Sigmoid colon (tissue), 7 donors: Measurements from ENCODE around the gene CNTD1. TPM values are rescaled to one million over a fixed set of nuclear protein-coding genes. Genes with fewer than 3 reads are reported as not detected.
"Not testable (repeated sequence)": the region's sequence is repeated elsewhere in the genome, so short reads cannot be mapped to it uniquely, and the experiment has no call there.

Source experiments
- DNase-seq: peaks from one replicate; pipeline ENCODE4 v3.0.0-alpha.2; 2019
- H3K27ac ChIP-seq, 4 donors: fragments of 200-600 bp; sonication (generic); one replicate each; pipeline ENCODE4 v1.5.1; 2016 to 2019; ENCODE audit warnings: mild to moderate bottlenecking in 1 of 4
- H3K27me3 ChIP-seq, 3 donors: fragments of 200-600 bp; sonication (generic); one replicate each; pipeline ENCODE4 v1.5.1; 2019; ENCODE audit warnings: mild to moderate bottlenecking in 1 of 3
- H3K36me3 ChIP-seq, 4 donors: fragments of 200-600 bp; sonication (generic); one replicate each; pipeline ENCODE4 v1.5.1; 2016 to 2019
- H3K4me1 ChIP-seq, 4 donors: fragments of 200-600 bp; sonication (generic); one replicate each; pipeline ENCODE4 v1.5.1; 2017 to 2019
- H3K4me3 ChIP-seq, 4 donors: fragments of 200-600 bp; sonication (generic); one replicate each; pipeline ENCODE4 v1.5.1; 2017 to 2019; ENCODE audit warnings: mild to moderate bottlenecking in 2 of 4, moderate library complexity in 1 of 4
- H3K9me3 ChIP-seq, 4 donors: fragments of 200-600 bp in 3 of 4; sonication (generic) in 3 of 4; one replicate each; pipeline versions ENCODE4 v1.5.1 to v1.6.1; 2013 to 2019
- CTCF ChIP-seq, 4 experiments: fragments of 450-650 bp in 3 of 4; fragments of 200-600 bp in 1 of 4; IDR thresholded peaks; one replicate each; pipeline ENCODE4 v1.5.1; 2016 to 2019; ENCODE audit warnings: antibody characterized with exemption in 4 of 4, mild to moderate bottlenecking in 3 of 4, moderate library complexity in 2 of 4
- EP300 ChIP-seq, 4 donors: sonication (generic); formaldehyde crosslinking; IDR thresholded peaks; one replicate each; pipeline ENCODE4 v1.6.1; 2017; ENCODE audit warnings: antibody characterized with exemption in 4 of 4
- POLR2A ChIP-seq, 2 donors: fragments of 450-650 bp; IDR thresholded peaks; one replicate each; pipeline ENCODE4 v1.6.1; 2016; ENCODE audit warnings: antibody characterized with exemption in 2 of 2, mild to moderate bottlenecking in 2 of 2, moderate library complexity in 2 of 2
- POLR2AphosphoS5 ChIP-seq, 4 donors: sonication (generic); formaldehyde crosslinking; IDR thresholded peaks; one replicate each; pipeline ENCODE4 v1.6.1; 2017; ENCODE audit warnings: antibody characterized with exemption in 4 of 4
- WGBS, 2 donors: extraction: QIAGEN DNeasy Blood & Tissue Kit; methylation state at CpG; one replicate each; pipeline ENCODE4 v1.1.7; 2013; 5-methylcytosine and 5-hydroxymethylcytosine counted together
- intact Hi-C: fragments of 100-400 bp; cut with DNase I; formaldehyde crosslinking; loops from one replicate; pipeline ENCODE4 v1.15.1; 2023
- polyA plus RNA-seq, 3 donors: library from polyadenylated mRNA; stranded (reverse); fragments of 200-250 nt; gene quantifications; one replicate each; pipeline ENCODE4 v1.2.3, GENCODE V29; 2013
- small RNA-seq, 3 donors: library from RNA; depleted of rRNA; stranded (forward); fragments of <200 nt; gene quantifications; one replicate each; pipeline ENCODE3, GENCODE V24; 2016
- total RNA-seq, 4 donors: library from RNA; depleted of rRNA; stranded (reverse); fragments of >200 nt; gene quantifications; one replicate each; pipeline ENCODE4 v1.1.0, GENCODE V29; 2016
- donor health status: healthy with polysubstance abuse.
- donor health status: Bipolar disorder and iron deficiency.
- donor health status: healthy.

The CNTD1 gene
- total and polyA plus RNA-seq, 7 donors, result 0.33 to 7.2 (median 2.3) TPM; not detected in 3

DNA sequence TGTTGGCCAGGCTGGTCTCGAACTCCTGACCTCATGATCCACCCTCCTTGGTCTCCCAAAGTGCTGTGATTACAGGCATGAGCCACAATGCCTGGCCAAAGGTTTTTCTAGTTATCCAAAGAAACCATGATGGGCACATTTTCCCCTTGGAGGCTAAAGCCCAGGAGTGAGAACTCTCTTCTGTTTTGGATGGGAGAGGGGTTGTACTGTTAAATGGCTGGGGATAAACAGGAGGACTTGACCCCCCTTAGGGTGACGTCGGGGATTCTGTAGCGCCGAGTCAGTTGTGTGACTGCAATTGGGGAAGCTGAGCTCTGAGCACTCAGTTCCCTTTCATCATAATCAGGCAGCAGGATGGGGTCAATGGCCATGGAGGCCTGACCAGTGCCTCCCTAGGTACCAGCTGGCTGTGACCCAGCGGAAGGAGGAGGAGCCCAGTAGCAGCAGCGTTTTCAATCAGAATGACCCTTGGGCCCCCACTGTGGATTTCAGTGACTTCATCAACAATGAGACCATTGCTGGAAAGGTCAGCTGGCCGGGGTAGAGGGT is 56.5 kb downstream of the CNTD1 start:
- Histone ChIP-seq H3K4me1 (peaks cover 0 to 57% (median 46%) of the 10 kb centered on the region in 4 donors), H3K27ac (peak overlapping the region; percentile 82 to 94 (median 90)), H3K4me3 (peak overlapping the region in 3 of 4 donors; percentile 57 to 70 (median 64)), H3K27me3 (no peaks in the 10 kb centered on the region), H3K36me3 (peaks cover 0 to 39% (median 6%) of the 10 kb centered on the region in 4 donors), H3K9me3 (no peaks in the 10 kb centered on the region)
- intact Hi-C loops, result no loop called here
- 82 to 83% methylated on average over 8 of the region's 8 CpGs for WGBS, 2 donors
- TF ChIP-seq CTCF (IDR thresholded peaks at IDR 0.05) (no peak), POLR2A (IDR thresholded peaks at IDR 0.05) (no peak), EP300 (IDR thresholded peaks at IDR 0.05) (no peak), POLR2AphosphoS5 (IDR thresholded peaks at IDR 0.05) (no peak)
- peak; percentile 52 for DNase-seq

DNA sequence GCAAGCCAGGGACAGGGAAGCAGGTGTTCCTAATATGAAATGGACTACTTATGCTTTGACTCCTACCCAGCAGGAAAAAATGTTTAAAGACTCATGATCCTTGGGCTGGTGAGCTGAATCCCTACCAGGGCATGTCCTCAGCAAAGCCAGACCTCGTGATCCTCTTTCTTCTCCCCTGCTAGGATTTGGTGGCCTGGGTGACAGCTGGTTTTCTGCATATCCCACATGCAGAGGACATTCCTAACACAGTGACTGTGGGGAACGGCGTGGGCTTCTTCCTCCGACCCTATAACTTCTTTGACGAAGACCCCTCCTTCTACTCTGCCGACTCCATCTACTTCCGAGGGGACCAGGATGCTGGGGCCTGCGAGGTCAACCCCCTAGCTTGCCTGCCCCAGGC is 57.4 kb downstream of the CNTD1 start:
- WGBS, 2 donors, result 89 to 91% methylated on average over 8 of the region's 8 CpGs
- Histone ChIP-seq H3K36me3 (peaks cover 0 to 39% (median 6%) of the 10 kb centered on the region in 4 donors), H3K27ac (peak overlapping the region; percentile 82 to 94 (median 90)), H3K4me1 (peaks cover 0 to 49% (median 40%) of the 10 kb centered on the region in 4 donors), H3K4me3 (peak overlapping the region in 2 of 4 donors; percentile 64 to 70)
- DNase-seq, result peak; percentile 13
- H3K27me3 ChIP-seq, H3K9me3 ChIP-seq, intact Hi-C loops: not testable (repeated sequence)

- WGBS, 2 donors, result 91 to 92% methylated on average over 6 of the region's 8 CpGs
- DNase-seq, H3K27me3 ChIP-seq, H3K9me3 ChIP-seq, intact Hi-C loops: not testable (repeated sequence)
- H3K4me1 ChIP-seq, result peaks cover 0 to 49% (median 40%) of the 10 kb centered on the region in 4 donors
- H3K27ac ChIP-seq, result peak overlapping the region; percentile 13 to 94 (median 88)
- peak overlapping the region in 1 of 4 donors; percentile 13 for H3K4me3 ChIP-seq
- H3K36me3 ChIP-seq, result peaks cover 0 to 39% (median 6%) of the 10 kb centered on the region in 4 donors
These were observed 57.9 kb downstream of the CNTD1 start for GRCh38 chr17:42856516-42856915.

DNA sequence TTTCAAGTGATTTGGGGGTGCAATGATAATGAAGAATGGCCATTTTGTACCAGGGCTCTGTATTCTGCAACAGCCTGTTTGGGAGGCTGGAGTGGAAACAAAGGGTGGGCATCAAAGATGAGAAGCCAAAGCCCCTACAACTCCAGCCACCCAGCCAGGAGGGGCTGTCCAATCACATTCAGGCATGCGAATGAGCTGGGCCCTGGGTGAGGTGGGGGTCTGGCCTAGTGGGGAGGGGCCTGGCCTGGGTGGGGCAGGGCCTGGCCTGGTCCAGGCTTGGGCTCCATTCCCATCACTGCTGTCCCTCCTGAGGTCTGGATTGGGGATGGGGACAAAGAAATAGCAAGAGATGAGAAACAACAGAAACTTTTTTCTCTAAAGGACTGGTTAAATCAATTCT is 58.7 kb downstream of the CNTD1 start:
- no peak for TF ChIP-seq CTCF (IDR thresholded peaks at IDR 0.05)
- no peak for TF ChIP-seq POLR2A (IDR thresholded peaks at IDR 0.05)
- no peak for TF ChIP-seq EP300 (IDR thresholded peaks at IDR 0.05)
- no peak for TF ChIP-seq POLR2AphosphoS5 (IDR thresholded peaks at IDR 0.05)
- Histone ChIP-seq H3K36me3 (peaks cover 0 to 39% (median 6%) of the 10 kb centered on the region in 4 donors), H3K4me3 (no peak overlapping the region), H3K27me3 (no peaks in the 10 kb centered on the region), H3K4me1 (peaks cover 0 to 48% (median 40%) of the 10 kb centered on the region in 4 donors), H3K27ac (peak overlapping the region; percentile 13 to 94 (median 88)), H3K9me3 (no peaks in the 10 kb centered on the region)
- WGBS, 2 donors, result 89 to 93% methylated on average over 1 of the region's 1 CpG
- intact Hi-C loops, result no loop called here
- no peak for DNase-seq

Small RNA genes within 50 kb of the gene (small RNA-seq; reads per million reads assigned to genes)
- gene HMGN2P15, result 0 reads per million in 3 donors
- 0 reads per million in 3 donors for gene MIR6781

Other genes with a start within 250 kb of the CNTD1 start
- gene HSD17B1, start 245.9 kb upstream of the CNTD1 start, total RNA-seq, result 1 to 10 TPM in 2 of 4 donors, under 1 TPM in 2; 0.16 to 5.3 (median 0.86) TPM
- gene HSD17B1, start 245.9 kb upstream of the CNTD1 start, polyA plus RNA-seq, result 1 to 10 TPM; 1.2 to 1.7 (median 1.4) TPM
- 10 to 100 TPM; 14.3 to 17.5 (median 16.3) TPM for gene COASY, start 236.7 kb upstream of the CNTD1 start, total RNA-seq
- gene COASY, start 236.7 kb upstream of the CNTD1 start, polyA plus RNA-seq, result 10 to 100 TPM; 48.0 to 98.9 (median 80.7) TPM
- gene MLX, start 231.8 kb upstream of the CNTD1 start, total RNA-seq, result 10 to 100 TPM; 24.7 to 50.5 (median 30.8) TPM
- 100 to 1,000 TPM in 1 of 3 donors, 10 to 100 TPM in 2; 77.1 to 129 (median 97.9) TPM for gene MLX, start 231.8 kb upstream of the CNTD1 start, polyA plus RNA-seq
- 10 to 100 TPM in 1 of 4 donors, 1 to 10 TPM in 3; 4.6 to 10.3 (median 5.7) TPM for gene PSMC3IP, start 221.1 kb upstream of the CNTD1 start, total RNA-seq
- 1 to 10 TPM; 2.3 to 5.8 (median 2.4) TPM for gene PSMC3IP, start 221.1 kb upstream of the CNTD1 start, polyA plus RNA-seq
- 10 to 100 TPM; 47.1 to 82.0 (median 53.7) TPM for gene RETREG3, start 189.5 kb upstream of the CNTD1 start, total RNA-seq
- 10 to 100 TPM in 1 of 3 donors, 1 to 10 TPM in 2; 7.2 to 28.4 (median 7.4) TPM for gene RETREG3, start 189.5 kb upstream of the CNTD1 start, polyA plus RNA-seq
- 10 to 100 TPM; 22.1 to 35.0 (median 23.9) TPM for gene TUBG1, start 189.2 kb upstream of the CNTD1 start, total RNA-seq
- gene TUBG1, start 189.2 kb upstream of the CNTD1 start, polyA plus RNA-seq, result 10 to 100 TPM; 16.2 to 39.2 (median 30.3) TPM
- 10 to 100 TPM; 28.0 to 57.3 (median 33.6) TPM for gene TUBG2, start 139.6 kb upstream of the CNTD1 start, total RNA-seq
- 1 to 10 TPM; 1.2 to 6.6 (median 4.2) TPM for gene TUBG2, start 139.6 kb upstream of the CNTD1 start, polyA plus RNA-seq
- gene PLEKHH3, start 121.9 kb upstream of the CNTD1 start, total RNA-seq, result 10 to 100 TPM; 12.3 to 25.2 (median 20.1) TPM
- 10 to 100 TPM in 1 of 3 donors, 1 to 10 TPM in 2; 4.4 to 14.7 (median 9.6) TPM for gene PLEKHH3, start 121.9 kb upstream of the CNTD1 start, polyA plus RNA-seq
- gene CCR10, start 117.0 kb upstream of the CNTD1 start, total RNA-seq, result 1 to 10 TPM; 2.3 to 9.2 (median 3.5) TPM
- gene CCR10, start 117.0 kb upstream of the CNTD1 start, polyA plus RNA-seq, result 1 to 10 TPM in 1 of 3 donors, not detected in 2; 1.2 TPM
- 10 to 100 TPM in 3 of 4 donors, 1 to 10 TPM in 1; 7.4 to 46.8 (median 14.9) TPM for gene CNTNAP1, start 116.3 kb upstream of the CNTD1 start, total RNA-seq
- gene CNTNAP1, start 116.3 kb upstream of the CNTD1 start, polyA plus RNA-seq, result 1 to 10 TPM in 1 of 3 donors, under 1 TPM in 2; under 0.01 to 7.7 (median 0.23) TPM
- gene EZH1, start 53.8 kb upstream of the CNTD1 start, total RNA-seq, result 10 to 100 TPM; 41.5 to 68.1 (median 42.3) TPM
- 10 to 100 TPM in 1 of 3 donors, 1 to 10 TPM in 2; 5.3 to 24.1 (median 6.6) TPM for gene EZH1, start 53.8 kb upstream of the CNTD1 start, polyA plus RNA-seq
- gene RAMP2, start 37.6 kb upstream of the CNTD1 start, total RNA-seq, result 10 to 100 TPM; 11.2 to 26.6 (median 18.4) TPM
- 10 to 100 TPM in 2 of 3 donors, 1 to 10 TPM in 1; 2.3 to 21.0 (median 16.7) TPM for gene RAMP2, start 37.6 kb upstream of the CNTD1 start, polyA plus RNA-seq
- gene VPS25, start 25.4 kb upstream of the CNTD1 start, total RNA-seq, result 10 to 100 TPM; 27.1 to 40.3 (median 37.3) TPM
- 100 to 1,000 TPM; 103 to 135 (median 105) TPM for gene VPS25, start 25.4 kb upstream of the CNTD1 start, polyA plus RNA-seq
- gene WNK4, start 18.3 kb upstream of the CNTD1 start, total RNA-seq, result under 1 TPM in 1 of 4 donors, not detected in 3; 0.28 TPM
- gene WNK4, start 18.3 kb upstream of the CNTD1 start, polyA plus RNA-seq, result 10 to 100 TPM; 13.2 to 14.4 (median 14.0) TPM
- 100 to 1,000 TPM in 1 of 4 donors, 10 to 100 TPM in 3; 73.4 to 100 (median 98.2) TPM for gene COA3, start 157 bp upstream of the CNTD1 start, total RNA-seq
- gene COA3, start 157 bp upstream of the CNTD1 start, polyA plus RNA-seq, result 100 to 1,000 TPM; 282 to 382 (median 295) TPM
- 100 to 1,000 TPM; 139 to 215 (median 161) TPM for gene BECN1, start 25.4 kb downstream of the CNTD1 start, total RNA-seq
- gene BECN1, start 25.4 kb downstream of the CNTD1 start, polyA plus RNA-seq, result 100 to 1,000 TPM in 2 of 3 donors, 10 to 100 TPM in 1; 98.8 to 141 (median 131) TPM
- 10 to 100 TPM; 34.3 to 69.1 (median 57.5) TPM for gene PSME3, start 34.5 kb downstream of the CNTD1 start, total RNA-seq
- gene PSME3, start 34.5 kb downstream of the CNTD1 start, polyA plus RNA-seq, result 10 to 100 TPM; 59.5 to 94.9 (median 69.4) TPM
- gene AOC2, start 45.7 kb downstream of the CNTD1 start, total RNA-seq, result 1 to 10 TPM; 1.2 to 2.1 (median 1.4) TPM
- 1 to 10 TPM in 1 of 3 donors, not detected in 2; 1.2 TPM for gene AOC2, start 45.7 kb downstream of the CNTD1 start, polyA plus RNA-seq
- 100 to 1,000 TPM in 2 of 4 donors, 10 to 100 TPM in 2; 58.1 to 227 (median 107) TPM for gene AOC3, start 52.3 kb downstream of the CNTD1 start, total RNA-seq
- gene AOC3, start 52.3 kb downstream of the CNTD1 start, polyA plus RNA-seq, result 10 to 100 TPM in 1 of 3 donors, 1 to 10 TPM in 2; 3.5 to 32.7 (median 5.4) TPM
- gene G6PC1, start 101.9 kb downstream of the CNTD1 start, total RNA-seq, result not detected
- under 1 TPM in 1 of 3 donors, not detected in 2; 0.23 TPM for gene G6PC1, start 101.9 kb downstream of the CNTD1 start, polyA plus RNA-seq
- gene AARSD1, start 165.6 kb downstream of the CNTD1 start, total RNA-seq, result 10 to 100 TPM; 18.5 to 41.3 (median 25.7) TPM
- gene AARSD1, start 165.6 kb downstream of the CNTD1 start, polyA plus RNA-seq, result 10 to 100 TPM; 14.6 to 41.5 (median 21.6) TPM
- 10 to 100 TPM in 1 of 4 donors, 1 to 10 TPM in 3; 6.8 to 13.6 (median 9.5) TPM for gene PTGES3L, start 181.2 kb downstream of the CNTD1 start, total RNA-seq
- 1 to 10 TPM; 2.1 to 4.8 (median 2.4) TPM for gene PTGES3L, start 181.2 kb downstream of the CNTD1 start, polyA plus RNA-seq
- 10 to 100 TPM in 3 of 4 donors, 1 to 10 TPM in 1; 10.0 to 13.8 (median 12.1) TPM for gene RUNDC1, start 181.7 kb downstream of the CNTD1 start, total RNA-seq
- gene RUNDC1, start 181.7 kb downstream of the CNTD1 start, polyA plus RNA-seq, result 10 to 100 TPM in 2 of 3 donors, 1 to 10 TPM in 1; 8.4 to 14.7 (median 10.2) TPM
- gene RPL27, start 199.6 kb downstream of the CNTD1 start, total RNA-seq, result 1,000 to 10,000 TPM; 1,576 to 2,828 (median 2,217) TPM
- gene RPL27, start 199.6 kb downstream of the CNTD1 start, polyA plus RNA-seq, result 1,000 to 10,000 TPM; 3,316 to 4,569 (median 3,351) TPM
- 10 to 100 TPM; 22.4 to 60.2 (median 45.1) TPM for gene IFI35, start 207.9 kb downstream of the CNTD1 start, total RNA-seq
- gene IFI35, start 207.9 kb downstream of the CNTD1 start, polyA plus RNA-seq, result 10 to 100 TPM; 48.6 to 77.9 (median 65.1) TPM
- 100 to 1,000 TPM in 3 of 4 donors, 10 to 100 TPM in 1; 77.5 to 164 (median 152) TPM for gene VAT1, start 223.5 kb downstream of the CNTD1 start, total RNA-seq
- 10 to 100 TPM; 43.0 to 85.9 (median 44.6) TPM for gene VAT1, start 223.5 kb downstream of the CNTD1 start, polyA plus RNA-seq
- gene RND2, start 226.4 kb downstream of the CNTD1 start, total RNA-seq, result 1 to 10 TPM; 2.5 to 4.6 (median 2.8) TPM
- under 1 TPM; 0.23 to 0.63 (median 0.60) TPM for gene RND2, start 226.4 kb downstream of the CNTD1 start, polyA plus RNA-seq